Measurements from ENCODE around the gene PDIA3. TPM values are rescaled to one million over a fixed set of nuclear protein-coding genes. Genes with fewer than 3 reads are reported as not detected.

The PDIA3 gene
- total RNA-seq, 6 experiments from 2014 or later: 586 to 721 (median 660) TPM

DNA sequence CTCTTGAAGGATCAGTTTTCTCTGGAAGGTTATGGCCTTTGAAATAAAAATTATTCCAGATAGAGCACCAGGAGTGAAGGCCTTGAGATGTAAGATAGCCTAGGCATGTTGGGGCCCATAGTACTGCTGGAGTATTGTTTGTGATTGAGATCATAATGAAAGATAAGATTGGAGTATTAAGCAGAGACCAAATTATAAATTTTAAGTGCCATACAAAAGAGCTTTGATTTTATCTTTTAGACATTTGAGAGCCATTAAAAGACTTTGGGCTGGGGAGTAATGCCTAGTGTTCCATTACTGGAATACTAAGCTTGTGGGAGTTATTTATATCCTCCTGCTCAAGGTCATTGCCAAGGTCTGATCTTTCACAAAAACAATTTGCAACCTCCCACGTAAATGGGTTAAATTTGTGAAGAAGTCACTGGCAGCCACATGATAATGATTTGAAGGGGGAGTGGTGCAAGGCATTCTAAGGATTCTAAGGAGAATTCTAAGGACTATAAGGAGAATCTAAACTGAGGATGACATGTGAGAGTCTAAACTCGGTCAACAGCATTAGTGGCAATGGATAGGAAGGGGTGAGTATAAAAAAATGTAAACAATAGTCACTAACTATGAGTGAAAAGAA lies 17.7 kb downstream of the PDIA3 start:
- Mint-ChIP-seq H3K4me1 (ENCODE audit: low read depth) (peaks cover 11% of the 10 kb centered on the region; the same call in 1 of the 2 replicates), H3K36me3 (ENCODE audit: low read depth) (peaks cover 13% of the 10 kb centered on the region), H3K27me3 (ENCODE audit: insufficient read depth) (no peaks in the 10 kb centered on the region), H3K9me3 (no peaks in the 10 kb centered on the region), H3K4me3 (no peak overlapping the region), H3K27ac (no peak overlapping the region)
- TF ChIP-seq, protein P1, sequence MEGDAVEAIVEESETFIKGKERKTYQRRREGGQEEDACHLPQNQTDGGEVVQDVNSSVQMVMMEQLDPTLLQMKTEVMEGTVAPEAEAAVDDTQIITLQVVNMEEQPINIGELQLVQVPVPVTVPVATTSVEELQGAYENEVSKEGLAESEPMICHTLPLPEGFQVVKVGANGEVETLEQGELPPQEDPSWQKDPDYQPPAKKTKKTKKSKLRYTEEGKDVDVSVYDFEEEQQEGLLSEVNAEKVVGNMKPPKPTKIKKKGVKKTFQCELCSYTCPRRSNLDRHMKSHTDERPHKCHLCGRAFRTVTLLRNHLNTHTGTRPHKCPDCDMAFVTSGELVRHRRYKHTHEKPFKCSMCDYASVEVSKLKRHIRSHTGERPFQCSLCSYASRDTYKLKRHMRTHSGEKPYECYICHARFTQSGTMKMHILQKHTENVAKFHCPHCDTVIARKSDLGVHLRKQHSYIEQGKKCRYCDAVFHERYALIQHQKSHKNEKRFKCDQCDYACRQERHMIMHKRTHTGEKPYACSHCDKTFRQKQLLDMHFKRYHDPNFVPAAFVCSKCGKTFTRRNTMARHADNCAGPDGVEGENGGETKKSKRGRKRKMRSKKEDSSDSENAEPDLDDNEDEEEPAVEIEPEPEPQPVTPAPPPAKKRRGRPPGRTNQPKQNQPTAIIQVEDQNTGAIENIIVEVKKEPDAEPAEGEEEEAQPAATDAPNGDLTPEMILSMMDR (IDR thresholded peaks at IDR 0.05): no peak
- DNase-seq: no peak

DNA sequence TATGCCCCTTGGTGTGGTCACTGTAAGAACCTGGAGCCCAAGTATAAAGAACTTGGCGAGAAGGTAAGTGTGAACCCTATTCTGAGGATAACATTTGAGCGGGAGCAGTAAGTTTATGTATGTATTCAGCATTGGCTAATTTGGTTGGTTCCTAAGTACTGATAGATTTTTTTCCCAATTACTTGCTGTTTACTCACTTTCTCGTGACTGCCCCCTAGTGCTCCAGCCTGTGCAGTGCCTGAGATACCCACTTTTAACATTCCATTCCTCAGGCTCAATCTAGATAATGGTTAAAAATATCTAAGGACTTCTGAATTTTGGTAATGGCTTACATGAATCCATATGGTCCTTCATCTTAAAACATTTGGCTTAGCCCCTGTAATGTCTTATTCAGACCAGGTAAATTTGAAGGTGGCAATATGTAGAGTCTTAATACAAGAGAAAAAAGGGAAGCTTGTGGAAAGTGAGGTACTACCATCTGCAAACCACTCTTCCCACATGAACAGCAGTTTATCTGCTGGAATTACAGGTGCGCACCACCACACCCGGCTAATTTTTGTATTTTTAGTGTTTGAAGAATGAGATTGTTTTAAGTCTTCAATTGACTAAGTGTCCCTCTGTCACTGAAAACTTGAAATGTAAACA lies 23.5 kb downstream of the PDIA3 start:
- no peaks in the 10 kb centered on the region for H3K9me3 Mint-ChIP-seq
- TF ChIP-seq, protein P1 (IDR thresholded peaks at IDR 0.05): peak; percentile 87

DNA sequence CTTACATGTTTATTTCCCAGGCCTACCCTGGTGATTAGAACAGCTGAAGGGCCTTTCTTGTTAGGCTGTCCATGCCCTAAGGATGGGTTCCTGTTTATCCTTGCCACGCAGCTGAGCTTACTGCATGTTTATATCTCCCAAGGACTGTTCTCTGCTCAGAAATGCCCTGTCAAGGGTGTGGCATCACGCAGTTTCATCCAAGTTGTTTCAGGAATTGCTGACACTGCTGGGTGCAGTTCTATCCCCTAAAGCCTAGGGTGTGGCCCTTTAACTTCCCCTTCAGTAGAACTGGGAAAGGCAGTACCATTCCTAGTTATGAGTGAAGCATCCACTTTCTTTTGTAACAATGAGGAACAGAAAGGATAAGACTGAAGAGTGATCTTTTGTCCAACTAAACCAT lies 25.6 kb downstream of the PDIA3 start:
- DNase-seq: no peak
- no peaks in the 10 kb centered on the region for H3K27me3 Mint-ChIP-seq (ENCODE audit: insufficient read depth)
- no peak overlapping the region for H3K4me3 Mint-ChIP-seq

More for the DNA sequence above, 23.5 kb downstream of the PDIA3 start:
- Mint-ChIP-seq H3K36me3 (ENCODE audit: low read depth) (peaks cover 30% of the 10 kb centered on the region; the same call in 1 of the 2 replicates), H3K4me3 (no peak overlapping the region), H3K27ac (no peak overlapping the region), H3K4me1 (ENCODE audit: low read depth) (no peaks in the 10 kb centered on the region), H3K27me3 (ENCODE audit: insufficient read depth) (no peaks in the 10 kb centered on the region)
- peak; percentile 49 for DNase-seq

GRCh38 chr15:43772624-43773023 lies 26.4 kb downstream of the PDIA3 start:
- Mint-ChIP-seq H3K9me3 (no peaks in the 10 kb centered on the region), H3K36me3 (ENCODE audit: low read depth) (peaks cover 24% of the 10 kb centered on the region; the same call in 1 of the 2 replicates), H3K4me3 (no peak overlapping the region), H3K27me3 (ENCODE audit: insufficient read depth) (no peaks in the 10 kb centered on the region), H3K4me1 (ENCODE audit: low read depth) (peaks cover 13% of the 10 kb centered on the region), H3K27ac (no peak overlapping the region)
- no peak for DNase-seq
- TF ChIP-seq, protein P1 (IDR thresholded peaks at IDR 0.05): no peak

More for the DNA sequence above, 25.6 kb downstream of the PDIA3 start:
- Mint-ChIP-seq H3K27ac (no peak overlapping the region), H3K4me1 (ENCODE audit: low read depth) (peaks cover 9% of the 10 kb centered on the region; the same call in 1 of the 2 replicates), H3K9me3 (no peaks in the 10 kb centered on the region), H3K36me3 (ENCODE audit: low read depth) (peaks cover 24% of the 10 kb centered on the region; the same call in 1 of the 2 replicates)
- TF ChIP-seq, protein P1 (IDR thresholded peaks at IDR 0.05): no peak

GRCh38 chr15:43774062-43774461 lies 27.8 kb downstream of the PDIA3 start:
- Mint-ChIP-seq H3K27ac (no peak overlapping the region), H3K4me3 (no peak overlapping the region), H3K4me1 (ENCODE audit: low read depth) (peaks cover 15% of the 10 kb centered on the region)

More at GRCh38 chr15:43774062-43774461, 27.8 kb downstream of the PDIA3 start:
- H3K27me3 Mint-ChIP-seq (ENCODE audit: insufficient read depth): no peaks in the 10 kb centered on the region
- H3K9me3 Mint-ChIP-seq: no peaks in the 10 kb centered on the region
- TF ChIP-seq, protein P1 (IDR thresholded peaks at IDR 0.05): no peak
- no peak for DNase-seq
- peaks cover 24% of the 10 kb centered on the region; the same call in 1 of the 2 replicates for H3K36me3 Mint-ChIP-seq (ENCODE audit: low read depth)

Measured in HFFc6 (cell line).